Fibroblast of villous mesenchyme (primary cell): ENCODE results near the gene SPAG9. TPM values are rescaled to one million over a fixed set of nuclear protein-coding genes. Genes with fewer than 3 reads are reported as not detected.
A peak's percentile ranks its signal among the peaks of the same experiment; 100 is the strongest.
"Not testable (repeated sequence)": the region's sequence is repeated elsewhere in the genome, so short reads cannot be mapped to it uniquely, and the experiment has no call there.

Experiments
- DNase-seq: peaks from one replicate; pipeline ENCODE4 v3.0.0-alpha.2; 2010; ENCODE audit warnings: low read depth
- H3K4me3 ChIP-seq: 2 replicates; pipeline ENCODE4 v1.5.1; 2011; ENCODE audit warnings: low read depth, mild to moderate bottlenecking, low read length
- CTCF ChIP-seq: IDR thresholded peaks from 2 replicates; pipeline ENCODE4 v1.5.1; 2012; ENCODE audit warnings: low read depth, mild to moderate bottlenecking, low read length; ENCODE audit not compliant: insufficient read depth
- total RNA-seq: library from RNA; depleted of rRNA; stranded (reverse); fragments of >200 nt; gene quantifications from 2 replicates; pipeline ENCODE4 v1.2.3, GENCODE V29; 2012

Gene SPAG9
- total RNA-seq, 1 donor: 94.6 TPM

DNA sequence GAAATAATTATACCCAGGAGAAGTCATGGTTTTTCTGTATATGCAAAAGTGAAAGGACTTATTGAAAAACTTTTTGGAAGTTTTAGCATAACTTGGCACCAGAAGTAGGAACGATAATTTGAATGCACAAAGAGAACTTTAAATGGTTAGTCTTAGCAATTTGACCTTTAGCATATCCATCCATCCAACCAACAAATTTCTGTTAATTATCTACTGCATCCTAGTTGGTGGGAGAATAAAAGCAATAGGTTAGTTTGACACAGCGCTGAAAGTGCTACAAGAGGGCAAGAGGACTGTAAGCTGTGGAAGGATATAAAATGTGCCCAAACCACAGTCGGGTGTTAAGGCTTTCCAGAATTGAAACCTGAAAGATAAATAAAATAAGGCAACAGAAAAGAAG is 17.6 kb downstream of the SPAG9 start:
- H3K4me3 ChIP-seq: no peak overlapping the region
- DNase-seq: no peak
- no peak for TF ChIP-seq CTCF

GRCh38 chr17:51097708-51098446 is 22.8 kb downstream of the SPAG9 start:
- H3K4me3 ChIP-seq: no peak overlapping the region
- no peak for TF ChIP-seq CTCF
- DNase-seq: no peak

GRCh38 chr17:51091635-51092034 is 29.0 kb downstream of the SPAG9 start:
- H3K4me3 ChIP-seq: no peak overlapping the region
- no peak for TF ChIP-seq CTCF
- no peak for DNase-seq

GRCh38 chr17:51088868-51089267 is 31.8 kb downstream of the SPAG9 start:
- peak; percentile 29 for DNase-seq
- H3K4me3 ChIP-seq: not testable (repeated sequence)

DNA sequence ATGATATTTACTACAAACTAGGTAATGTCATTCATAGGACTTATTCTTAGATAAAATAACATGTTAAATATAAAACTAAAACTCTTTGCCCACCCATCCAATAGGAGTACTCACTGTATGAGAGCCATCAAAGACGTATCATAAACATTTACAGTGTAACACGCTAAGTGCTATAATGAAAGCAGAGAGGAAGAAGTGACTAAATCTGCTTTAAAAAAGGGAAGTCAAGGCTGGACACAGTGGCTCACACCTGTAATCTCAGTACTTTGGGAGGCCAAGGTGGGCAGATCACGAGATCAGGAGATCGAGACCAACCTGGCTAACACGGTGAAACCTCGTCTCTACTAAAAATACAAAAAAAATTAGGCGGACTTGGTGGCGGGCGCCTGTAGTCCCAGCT is 32.4 kb downstream of the SPAG9 start:
- no peak overlapping the region for H3K4me3 ChIP-seq
- TF ChIP-seq CTCF: no peak
- no peak for DNase-seq

DNA sequence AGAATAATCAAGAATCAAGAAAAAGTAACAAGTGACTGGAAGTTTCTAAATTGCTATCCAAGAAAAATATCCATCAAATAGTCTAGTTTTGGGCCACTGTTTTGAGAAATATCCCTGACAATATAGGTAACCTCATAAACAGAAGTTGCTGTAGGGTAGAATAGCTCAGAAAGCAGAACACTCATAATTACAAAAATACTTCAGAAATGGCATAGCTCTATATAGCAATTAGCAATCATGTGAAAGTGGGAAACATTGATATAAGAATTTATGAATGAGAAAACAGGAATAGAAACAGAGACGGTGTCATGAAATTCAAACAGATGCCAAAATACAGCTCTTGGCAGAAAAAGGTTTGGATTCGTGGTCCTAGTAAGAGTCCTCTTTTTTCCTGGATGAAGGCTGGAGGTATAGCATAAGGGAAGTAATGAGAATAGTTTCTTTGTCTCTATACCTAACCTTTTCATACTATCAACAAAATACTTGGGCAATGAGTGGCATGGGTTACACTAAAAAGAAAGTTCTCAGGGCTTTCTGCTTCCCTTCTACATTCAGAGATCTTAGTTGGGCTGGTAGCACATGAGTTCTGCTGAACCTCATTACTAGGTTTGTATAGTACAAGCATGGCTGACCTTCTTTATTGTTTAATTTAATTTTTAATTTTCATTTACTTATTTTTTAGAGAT is 33.5 kb downstream of the SPAG9 start:
- no peak for TF ChIP-seq CTCF
- no peak for DNase-seq
- H3K4me3 ChIP-seq: no peak overlapping the region

DNA sequence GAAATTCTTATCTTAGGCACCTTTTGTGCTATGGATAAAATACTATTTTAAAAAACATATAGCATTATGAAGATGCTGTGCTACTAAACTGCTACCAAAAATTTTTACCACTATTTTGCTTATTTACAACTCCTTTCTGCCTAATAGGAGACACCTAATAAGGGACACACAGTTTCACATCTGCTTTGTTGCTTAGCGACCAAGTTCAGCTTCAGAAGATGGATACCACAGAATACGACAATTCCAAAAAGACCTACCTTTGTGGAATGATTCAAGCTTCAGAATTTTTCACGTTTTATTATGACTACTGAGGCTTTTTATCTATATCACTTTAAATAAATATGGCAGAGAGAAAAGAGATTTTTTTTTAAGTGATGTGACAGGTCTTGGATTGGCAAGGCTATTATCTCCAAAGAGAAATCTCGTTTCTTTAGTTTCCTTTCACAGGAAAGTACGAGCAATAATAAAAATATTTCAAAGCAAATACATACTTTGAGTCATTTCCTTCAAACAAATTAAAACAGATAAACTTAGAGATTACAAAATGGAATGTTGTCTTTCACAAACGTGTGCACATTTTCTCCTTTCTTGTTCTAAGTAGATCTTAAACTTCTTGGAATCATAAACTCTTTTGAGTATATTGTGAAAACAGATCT is 35.4 kb downstream of the SPAG9 start:
- peak overlapping the region; percentile 21 for H3K4me3 ChIP-seq
- no peak for TF ChIP-seq CTCF

More for the DNA sequence above, 35.4 kb downstream of the SPAG9 start:
- peak; percentile 50 for DNase-seq
